GM18870 (cell line): ENCODE data around the gene MAMDC4.

Experiments used
- ATAC-seq: cut with Tn5 transposase; IDR thresholded peaks from one replicate; pipeline ENCODE4 v1.9.1; 2021; ENCODE audit warnings: moderate library complexity; ENCODE audit not compliant: unreplicated experiment

Gene MAMDC4

DNA sequence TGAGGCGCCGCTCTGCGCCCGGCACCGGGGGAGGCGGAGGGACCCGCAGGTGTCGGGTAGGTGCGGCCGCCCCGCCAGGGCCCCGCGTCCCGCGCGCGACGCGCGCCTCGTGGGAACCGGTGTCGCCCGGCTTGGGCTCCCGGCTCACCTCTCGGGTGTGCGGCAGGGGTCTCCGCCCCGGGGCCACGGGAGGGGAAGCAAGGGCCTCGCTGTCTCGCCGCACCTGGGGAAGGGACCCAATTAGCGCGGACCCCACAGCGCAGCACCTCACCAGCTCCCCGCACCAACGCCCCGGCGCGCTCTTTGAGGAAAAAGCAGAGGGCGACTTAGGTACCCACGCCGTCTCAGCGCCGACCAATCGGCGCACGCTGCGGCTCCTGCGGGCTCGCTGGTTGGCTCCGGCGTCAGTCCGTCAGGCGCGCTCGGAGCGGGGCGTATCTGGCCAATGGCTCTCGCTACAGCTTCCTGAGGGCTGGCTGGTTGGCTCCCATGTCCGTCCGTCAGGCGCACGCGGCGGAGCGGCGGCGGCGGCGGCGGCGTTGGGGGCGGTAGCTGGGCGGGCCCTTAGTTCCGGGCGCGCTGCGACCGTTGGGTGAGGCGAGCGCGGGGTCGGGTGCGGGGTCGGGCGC, 33.9 kb downstream of the MAMDC4 start, which contains the start of gene TRAF2:
TRAF2 (plus strand) TSS at position 567 of the 629 bp plus-strand sequence. CDS start 12,225 bp downstream, outside the sequence.
- ATAC-seq = peak; percentile 62

DNA sequence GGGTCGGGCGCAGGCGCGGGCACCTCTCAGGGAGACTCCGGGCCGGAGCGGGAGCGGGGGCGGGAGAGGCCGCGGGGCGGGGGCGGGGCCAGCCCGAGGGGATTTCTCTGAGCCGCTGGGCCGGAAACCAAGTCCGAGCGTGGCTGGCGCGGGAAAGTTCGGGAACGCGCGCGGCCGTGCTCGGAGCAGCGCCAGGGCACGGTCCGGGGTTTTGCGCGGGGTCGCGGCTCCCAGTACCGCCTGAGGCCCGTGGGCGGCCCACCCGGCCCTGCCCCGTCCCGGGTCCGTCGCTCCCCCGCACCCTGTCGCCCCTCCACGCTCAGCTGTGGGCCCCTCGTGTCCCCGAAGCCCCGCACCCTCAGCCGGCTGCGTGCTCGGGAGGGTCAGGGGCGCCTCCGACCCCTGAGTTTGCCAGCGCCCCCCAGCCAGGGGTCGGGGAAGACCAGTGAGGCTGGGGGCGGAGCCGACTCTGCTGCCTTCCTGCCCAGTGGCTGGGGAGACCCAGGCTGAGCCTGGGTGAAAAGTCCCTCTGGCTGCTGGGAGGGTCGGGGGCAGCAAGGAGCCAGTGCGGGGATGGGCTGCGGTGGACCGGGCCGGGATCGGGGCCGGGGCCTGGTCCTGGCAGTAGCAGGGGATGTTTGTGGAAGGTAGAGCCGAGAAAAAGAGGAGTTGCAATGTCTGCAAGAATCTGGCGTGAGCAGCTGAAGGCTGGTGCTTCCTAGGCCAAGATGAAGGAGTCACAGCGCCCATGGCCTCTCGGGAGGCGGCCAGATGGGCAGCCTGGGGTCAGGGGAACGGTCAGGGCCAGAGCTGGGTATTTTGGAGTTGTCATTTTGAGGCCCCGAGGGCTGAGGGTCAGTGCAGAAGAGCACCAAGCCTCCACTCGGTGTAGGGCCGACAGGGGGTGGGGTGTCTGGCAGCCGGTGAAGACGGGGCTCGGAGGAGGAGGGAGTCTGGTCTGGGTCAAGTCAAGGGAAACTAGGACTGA, 34.8 kb downstream of the MAMDC4 start:
- peak; percentile 3 for ATAC-seq

DNA sequence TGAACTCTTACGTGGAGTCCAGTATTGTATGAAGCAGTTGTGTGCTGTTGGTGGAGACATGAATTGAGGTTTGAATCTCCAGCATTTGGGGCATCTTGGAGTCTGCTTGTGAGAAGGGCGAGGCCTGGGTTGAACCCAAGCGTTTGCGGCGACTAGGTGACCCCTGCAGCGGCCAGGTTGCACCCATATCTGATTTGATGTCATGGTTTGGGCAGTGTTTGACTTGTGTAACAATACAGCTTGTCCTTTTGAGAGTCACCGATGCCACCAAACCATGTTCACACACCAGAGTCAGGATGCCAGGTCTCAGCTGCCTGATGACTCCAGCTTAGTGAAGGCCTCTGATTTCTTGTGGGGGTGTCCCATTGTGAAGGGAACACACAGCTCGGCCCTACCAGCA, 36.3 kb downstream of the MAMDC4 start:
- no peak for ATAC-seq

DNA sequence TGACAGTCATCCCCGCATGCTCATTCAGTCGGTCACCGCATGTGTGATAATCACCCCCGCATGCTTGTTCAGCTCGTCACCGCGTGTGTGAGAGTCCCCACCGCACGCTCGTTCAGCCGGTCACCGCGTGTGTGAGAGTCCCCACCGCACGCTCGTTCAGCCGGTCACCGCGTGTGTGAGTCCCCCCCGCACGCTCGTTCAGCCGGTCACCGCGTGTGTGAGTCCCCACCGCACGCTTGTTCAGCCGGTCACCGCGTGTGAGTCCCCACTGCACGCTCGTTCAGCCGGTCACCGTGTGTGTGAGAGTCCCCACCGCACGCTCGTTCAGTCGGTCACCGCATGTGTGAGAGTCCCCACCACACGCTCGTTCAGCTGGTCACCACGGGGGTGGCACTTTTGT, 37.7 kb downstream of the MAMDC4 start:
- no peak for ATAC-seq

DNA sequence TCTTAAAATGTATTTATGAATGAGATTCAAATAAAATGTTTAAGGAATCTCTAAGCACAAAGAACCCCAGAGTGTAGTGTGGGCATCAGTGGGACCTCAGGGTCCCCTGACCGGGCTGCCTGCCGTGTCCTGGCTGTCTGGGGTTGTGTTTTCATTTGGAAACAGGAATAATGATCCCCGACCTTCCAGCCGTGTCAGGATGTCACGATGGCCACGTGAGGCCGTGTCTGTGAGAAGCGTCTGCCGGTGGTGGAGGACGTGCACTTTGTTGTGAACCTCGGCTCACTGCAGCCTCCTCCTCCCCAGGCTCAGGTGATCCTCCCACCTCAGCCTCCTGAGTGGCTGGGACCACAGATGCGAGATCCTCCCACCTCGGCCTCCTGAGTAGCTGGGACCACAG, 38.5 kb downstream of the MAMDC4 start:
- ATAC-seq = no peak

DNA sequence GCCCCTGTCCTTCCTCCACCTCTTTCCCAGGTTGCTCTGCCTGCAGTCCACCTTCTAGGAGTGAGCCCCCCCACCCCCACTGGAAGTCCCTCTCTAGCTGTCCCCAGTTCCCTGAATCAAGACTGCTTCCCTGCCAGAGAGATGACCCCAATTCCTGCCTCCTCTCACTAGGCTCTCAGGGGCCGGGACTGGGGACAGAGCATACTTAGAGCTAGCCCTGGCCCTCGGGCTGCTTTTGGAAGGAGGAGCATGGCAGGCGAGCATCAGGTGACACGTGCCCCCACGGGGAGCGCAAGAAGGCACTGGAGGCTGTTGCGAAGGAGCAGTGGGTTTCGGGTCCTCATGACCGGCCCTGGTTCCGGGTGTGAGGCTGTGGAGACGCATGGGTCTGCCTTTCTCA, 43.9 kb downstream of the MAMDC4 start:
- no peak for ATAC-seq

DNA sequence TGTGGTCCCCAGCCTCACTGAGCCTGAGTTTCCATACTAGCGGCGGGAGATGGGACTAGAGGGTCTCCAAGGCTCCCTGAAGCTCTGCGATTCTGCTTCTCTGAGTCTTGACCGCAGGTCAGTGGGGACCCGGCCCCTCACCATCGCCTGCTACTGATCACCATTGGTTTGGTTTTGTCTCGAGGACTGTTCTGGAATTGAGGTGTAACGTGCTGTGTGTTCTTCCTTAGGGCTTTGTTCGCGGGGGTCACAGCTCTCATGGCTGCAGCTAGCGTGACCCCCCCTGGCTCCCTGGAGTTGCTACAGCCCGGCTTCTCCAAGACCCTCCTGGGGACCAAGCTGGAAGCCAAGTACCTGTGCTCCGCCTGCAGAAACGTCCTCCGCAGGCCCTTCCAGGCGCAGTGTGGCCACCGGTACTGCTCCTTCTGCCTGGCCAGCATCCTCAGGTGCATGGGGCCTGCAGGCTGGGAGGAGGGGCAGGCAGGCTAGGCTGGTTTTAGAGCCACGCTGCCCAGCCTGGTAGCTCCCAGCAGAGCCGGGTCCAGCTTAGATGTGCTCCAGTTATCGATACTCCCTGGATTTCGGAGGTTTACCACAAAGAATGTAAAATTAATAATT, 46.4 kb downstream of the MAMDC4 start:
- no peak for ATAC-seq

DNA sequence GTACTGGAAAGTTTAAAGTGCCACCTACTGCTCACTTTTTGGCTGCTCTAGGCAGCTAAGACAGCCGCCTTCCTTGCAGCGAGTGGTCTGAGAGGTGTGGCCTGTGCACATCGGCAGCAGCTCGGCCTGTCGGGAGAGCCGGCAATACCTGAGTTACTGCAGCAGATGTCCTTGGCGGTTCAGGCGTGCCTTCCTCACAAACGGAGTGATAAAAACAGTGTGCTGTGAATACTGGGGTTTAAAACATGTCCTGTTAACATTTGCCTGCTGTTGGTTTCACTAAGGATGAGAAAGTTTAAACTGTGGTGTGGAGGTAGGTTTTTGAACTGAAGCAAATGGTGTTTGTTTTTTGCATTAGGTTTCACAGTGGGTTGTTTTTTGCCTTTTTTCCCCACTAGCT, 47.0 kb downstream of the MAMDC4 start:
- no peak for ATAC-seq

DNA sequence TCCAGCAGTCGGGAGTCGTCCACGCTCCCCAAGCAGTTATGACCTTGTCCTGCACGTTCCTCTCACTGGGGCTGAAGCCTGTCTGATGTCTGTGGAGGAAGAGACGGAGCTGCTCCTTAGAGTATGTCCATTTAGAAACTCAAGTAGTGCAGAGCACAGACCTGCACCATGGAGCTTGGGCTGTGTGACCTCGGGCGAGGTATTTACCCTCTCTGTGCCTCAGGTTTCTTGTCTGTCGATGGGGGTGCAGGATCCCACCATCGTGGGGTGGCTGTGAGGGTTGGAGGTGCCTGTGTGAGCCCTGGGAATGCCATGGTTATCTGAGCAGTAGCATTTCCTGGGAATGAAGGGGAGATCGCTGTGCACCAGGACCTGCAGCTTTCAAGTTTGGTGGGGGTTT, 48.4 kb downstream of the MAMDC4 start:
- no peak for ATAC-seq

DNA sequence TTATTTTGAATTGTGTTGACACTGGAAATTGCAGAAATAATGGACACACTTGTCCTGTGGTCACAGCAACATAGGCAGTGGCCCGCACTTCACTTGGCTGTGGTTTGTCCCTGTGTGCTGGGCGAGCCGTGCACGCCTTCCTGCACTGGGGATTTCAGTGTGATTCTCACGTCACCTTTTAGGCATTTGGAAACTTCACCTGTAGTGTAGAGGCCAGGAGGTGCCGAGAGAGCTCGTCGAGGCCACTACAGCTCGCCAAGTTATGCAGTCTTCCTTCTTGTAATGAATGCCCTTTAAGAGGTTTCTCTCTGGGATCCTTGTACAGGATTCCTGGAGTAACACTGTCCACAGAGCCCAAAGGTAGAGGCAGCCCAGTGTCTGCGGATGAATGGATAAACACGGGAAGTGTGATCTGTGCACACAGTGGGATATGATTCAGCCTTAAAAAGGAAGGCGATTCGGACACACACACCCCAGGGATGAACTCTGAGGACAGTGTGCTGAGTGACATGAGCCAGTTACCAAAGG, 48.9 kb downstream of the MAMDC4 start:
- no peak for ATAC-seq

DNA sequence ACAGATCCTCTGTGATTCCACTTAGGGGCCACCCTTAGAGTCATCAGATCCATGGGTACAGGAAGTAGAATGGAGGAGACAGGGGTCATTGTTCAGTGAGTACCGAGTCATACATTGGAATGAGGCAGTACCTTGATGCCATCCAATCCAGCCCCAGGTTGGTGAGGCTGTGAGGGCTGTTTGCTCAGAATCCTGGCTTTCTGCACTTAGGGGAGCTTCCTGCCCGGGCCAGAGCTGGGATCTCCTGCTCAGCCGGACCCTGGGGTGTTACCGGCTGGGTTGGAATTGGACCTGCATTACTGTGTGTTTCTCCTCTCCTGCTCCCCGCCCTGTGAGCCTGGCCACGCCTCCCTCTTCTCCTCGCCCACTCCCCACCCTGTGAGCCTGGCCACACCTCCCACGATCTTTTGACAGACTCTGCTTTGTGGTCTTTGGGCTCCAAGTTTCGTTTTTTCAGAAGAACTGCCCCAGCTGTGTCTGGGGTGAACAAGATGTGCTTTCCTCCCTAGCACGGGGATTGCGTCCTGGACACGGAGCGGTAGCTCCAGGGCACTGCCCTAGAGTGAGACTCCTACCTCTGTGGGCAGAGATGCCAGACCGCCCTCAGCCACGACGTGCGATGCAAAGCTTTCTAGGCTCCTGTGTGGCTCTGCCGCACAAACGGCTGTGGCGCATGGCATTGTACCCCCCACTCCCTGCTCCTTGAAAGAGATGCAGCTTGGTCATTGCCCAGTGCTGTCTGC, 49.5 kb downstream of the MAMDC4 start:
- ATAC-seq = peak; percentile 56

DNA sequence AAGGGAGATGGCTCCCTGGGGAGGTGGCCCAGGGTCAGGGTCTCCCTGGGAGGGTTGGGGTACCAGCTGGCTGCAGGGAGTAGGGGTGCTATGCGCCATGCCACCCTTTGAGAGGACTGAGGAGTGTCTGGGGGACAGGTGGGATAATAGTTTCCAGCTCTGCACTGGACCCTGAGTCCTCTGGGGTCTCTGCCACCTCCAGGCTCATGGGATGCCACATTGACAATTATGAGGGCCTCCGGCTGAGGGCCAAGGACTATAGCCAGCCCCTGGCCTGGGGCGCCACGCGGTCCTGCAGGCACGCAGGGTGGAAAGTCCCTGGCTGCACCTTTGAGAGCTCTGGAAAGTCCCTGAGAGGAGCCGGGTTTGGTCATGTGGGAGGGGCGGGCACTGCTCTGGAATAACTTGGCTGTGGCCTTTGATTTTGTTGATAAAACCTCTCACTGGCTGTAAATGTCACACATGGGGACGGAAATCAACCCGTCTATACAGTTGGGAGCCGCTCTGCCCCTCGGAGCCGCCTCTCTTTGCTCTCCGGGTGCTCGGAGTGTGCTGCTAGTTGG, 50.2 kb downstream of the MAMDC4 start:
- peak; percentile 49 for ATAC-seq

DNA sequence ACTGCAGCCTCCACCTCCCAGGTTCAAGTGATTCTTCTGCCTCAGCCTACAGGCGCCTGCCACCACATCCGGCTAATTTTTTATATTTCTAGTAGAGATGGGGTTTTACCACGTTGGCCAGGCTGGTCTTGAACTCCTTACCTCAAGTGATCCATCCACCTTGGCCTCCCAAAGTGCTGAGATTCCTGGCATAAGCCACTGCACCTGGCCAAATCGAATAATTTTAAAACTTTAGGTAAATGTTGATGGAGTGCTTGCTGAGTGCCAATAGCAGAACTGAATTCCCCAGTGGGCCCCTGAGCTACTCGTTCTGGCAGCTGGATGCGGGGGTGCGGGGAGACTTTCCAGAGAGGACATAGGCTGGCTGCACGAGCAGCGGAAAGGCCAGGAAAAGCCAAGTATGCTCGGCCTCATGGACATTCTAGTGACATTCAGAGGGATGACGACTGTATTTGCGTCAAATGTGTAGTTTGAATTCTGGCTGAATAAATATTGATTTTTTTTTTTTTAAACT, 51.0 kb downstream of the MAMDC4 start:
- ATAC-seq = no peak

DNA sequence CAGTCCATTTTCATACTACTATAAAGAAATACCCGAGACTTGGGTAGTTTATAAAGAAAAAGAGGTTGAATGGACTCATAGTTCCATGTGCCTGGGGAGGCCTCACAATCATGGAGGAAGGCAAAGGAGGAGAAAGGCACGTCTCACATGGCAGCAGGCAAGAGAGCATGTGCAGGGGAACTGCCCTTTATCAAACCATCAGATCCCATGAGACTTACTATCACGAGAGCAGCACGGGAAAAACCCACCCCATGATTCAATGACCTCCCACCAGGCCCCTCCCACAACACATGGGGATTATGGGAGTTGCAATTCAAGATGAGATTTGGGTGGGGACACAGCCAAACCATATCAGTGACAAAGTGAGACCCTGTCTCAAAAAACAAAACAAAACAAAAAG, 54.1 kb downstream of the MAMDC4 start:
- no peak for ATAC-seq

DNA sequence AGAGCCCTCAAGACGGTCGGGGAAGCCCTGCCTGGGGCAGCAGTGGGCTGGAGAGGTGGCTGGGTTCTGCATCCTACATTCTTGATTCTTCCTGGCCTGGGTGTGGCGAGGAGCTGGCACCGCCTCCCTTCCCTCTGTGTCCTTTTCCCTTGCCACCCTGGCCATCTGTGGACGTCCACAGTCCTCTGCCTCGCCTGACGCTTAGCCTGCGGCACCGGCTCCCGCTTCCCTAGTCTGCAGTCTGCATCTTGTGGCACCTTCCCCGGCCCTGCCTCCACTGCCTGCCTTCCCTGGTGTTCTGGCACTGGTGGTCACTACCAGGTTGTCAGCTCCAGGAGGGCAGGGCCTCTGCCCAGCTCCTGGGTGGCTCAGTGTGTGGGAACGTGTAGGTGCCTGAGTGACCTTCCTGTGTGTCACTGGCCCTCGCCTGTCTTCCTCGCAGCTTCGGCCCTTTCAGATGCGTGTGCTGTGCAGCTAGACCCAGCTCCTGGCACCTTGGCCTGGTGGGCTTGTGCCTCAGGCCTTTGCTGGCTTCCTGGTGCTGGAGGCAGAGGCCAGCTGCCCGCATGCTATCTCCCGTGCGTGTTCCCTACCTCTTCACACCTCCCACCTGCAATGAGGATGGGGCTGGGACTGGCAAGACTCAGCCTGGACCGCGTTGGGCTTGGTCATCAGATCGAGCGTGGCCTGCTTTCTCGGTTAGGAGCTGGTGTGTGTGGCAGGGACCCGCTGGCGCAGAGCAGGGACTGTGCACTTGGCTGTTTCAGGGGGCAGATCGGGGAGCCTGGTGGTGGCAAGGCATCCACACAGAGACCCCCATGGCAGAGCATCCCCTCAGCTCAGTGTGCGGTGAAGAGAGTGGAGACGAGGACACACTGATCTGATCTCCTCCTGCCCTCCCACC, 55.1 kb downstream of the MAMDC4 start:
- no peak for ATAC-seq
